Measurements from ENCODE around the gene MED27.

MED27 gene

DNA sequence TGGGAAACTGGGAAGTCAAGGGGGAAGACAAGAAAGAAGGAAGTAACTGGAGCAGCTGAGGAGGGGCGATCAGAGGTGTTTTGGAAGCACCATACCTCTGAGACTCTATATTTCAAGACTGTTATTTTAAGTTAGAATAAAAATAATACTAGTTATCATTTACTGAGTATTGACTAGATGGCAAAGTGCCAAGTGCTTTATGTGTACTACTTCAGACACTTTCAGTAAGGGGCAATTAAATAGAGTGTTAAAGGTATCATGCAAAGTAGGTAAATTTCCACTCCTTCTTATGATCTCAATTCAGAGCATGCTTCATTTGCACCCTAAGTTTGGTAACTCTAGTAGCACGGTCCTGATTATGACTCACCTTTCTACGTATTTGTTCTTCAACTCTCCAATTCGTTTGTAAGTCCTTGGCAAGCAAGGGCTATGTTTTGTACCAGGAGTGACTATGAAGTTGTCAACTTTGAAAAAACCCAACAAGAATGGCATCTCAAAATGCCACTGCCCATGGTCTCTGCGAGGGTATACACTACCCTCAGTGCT, 187.4 kb downstream of the MED27 start:
- H3K27me3 ChIP-seq (ENCODE audit: control insufficient read depth in 1 of 2, insufficient read depth in 2 of 2, low read length in 2 of 2): no peaks in the 10 kb centered on the region
- H3K36me3 ChIP-seq (ENCODE audit: insufficient read depth, low read length): no peaks in the 10 kb centered on the region
- H3K27ac ChIP-seq (ENCODE audit: low read depth, low read length): no peak overlapping the region
- H3K4me3 ChIP-seq (ENCODE audit: low read depth in 1 of 2, low read length in 2 of 2): no peak overlapping the region
- no peaks in the 10 kb centered on the region for H3K4me1 ChIP-seq (ENCODE audit: insufficient read depth, low read length)
- no peaks in the 10 kb centered on the region for H3K9me3 ChIP-seq (ENCODE audit: low read length)
- H3K9ac ChIP-seq (ENCODE audit: low read length): no peak overlapping the region

DNA sequence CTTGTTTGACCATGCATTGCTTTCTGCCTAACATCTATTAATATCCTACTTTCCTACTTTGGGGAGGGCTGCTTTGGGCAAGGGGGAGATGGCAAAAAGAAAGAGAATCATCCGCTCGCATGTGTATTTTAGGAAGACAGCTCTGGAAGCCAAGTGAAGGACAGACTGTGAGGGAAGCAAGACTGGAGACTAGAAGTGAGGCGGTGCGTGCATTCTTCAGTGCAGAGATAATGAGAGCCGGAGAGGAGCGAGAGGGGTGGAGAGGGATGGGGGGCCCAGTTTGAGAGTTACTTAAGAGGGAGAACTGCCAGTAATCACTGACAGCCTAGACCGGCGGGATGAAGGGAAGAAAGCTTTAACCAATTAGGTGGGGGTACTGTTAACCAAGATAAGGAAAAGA, 188.1 kb downstream of the MED27 start:
- Histone ChIP-seq H3K27me3 (ENCODE audit: control insufficient read depth in 1 of 2, insufficient read depth in 2 of 2, low read length in 2 of 2) (no peaks in the 10 kb centered on the region), H3K9ac (ENCODE audit: low read length) (no peak overlapping the region), H3K4me1 (ENCODE audit: insufficient read depth, low read length) (no peaks in the 10 kb centered on the region), H3K27ac (ENCODE audit: low read depth, low read length) (no peak overlapping the region), H3K4me3 (ENCODE audit: low read depth in 1 of 2, low read length in 2 of 2) (no peak overlapping the region), H3K9me3 (ENCODE audit: low read length) (no peaks in the 10 kb centered on the region), H3K36me3 (ENCODE audit: insufficient read depth, low read length) (no peaks in the 10 kb centered on the region)

DNA sequence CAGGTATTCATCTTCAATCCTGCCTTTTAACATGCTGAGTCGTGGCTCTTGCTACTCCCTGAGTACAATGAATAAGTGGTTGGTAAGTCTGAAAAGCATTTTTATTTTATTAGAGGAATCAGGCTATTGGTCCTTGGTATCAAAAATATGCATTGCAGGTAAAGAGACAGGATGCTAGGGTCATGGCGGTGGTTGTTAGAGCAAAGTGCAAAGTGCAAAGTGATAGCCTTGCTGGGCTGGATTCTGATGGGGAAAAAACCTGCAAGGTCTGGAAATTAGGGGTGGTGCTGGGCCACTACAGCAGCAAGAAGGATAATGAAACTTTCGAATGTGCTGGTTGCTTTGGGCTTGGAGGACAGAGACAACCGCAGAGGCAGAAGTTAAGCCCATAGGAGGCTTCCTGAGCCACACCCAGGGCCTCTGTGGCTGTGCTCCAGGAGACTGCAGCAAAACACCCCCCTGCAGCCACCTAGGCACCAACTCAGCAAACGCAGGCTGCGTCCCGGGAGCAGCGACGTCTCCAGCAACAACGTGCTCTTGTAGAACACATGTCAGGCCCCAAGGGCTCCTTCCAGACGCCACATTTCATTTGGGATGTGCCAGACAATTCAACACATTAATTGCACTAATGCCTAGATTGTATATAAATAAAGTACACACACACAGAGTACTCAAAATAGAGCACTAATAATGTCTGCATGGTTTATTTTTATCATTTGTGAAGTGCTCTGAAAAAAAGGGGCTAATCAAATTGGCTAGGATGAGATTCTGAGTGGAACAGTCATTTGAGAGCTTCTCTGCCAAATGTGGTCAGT, 190.0 kb downstream of the MED27 start:
- no peaks in the 10 kb centered on the region for H3K9me3 ChIP-seq (ENCODE audit: low read length)
- H3K27ac ChIP-seq (ENCODE audit: low read depth, low read length): no peak overlapping the region
- no peaks in the 10 kb centered on the region for H3K4me1 ChIP-seq (ENCODE audit: insufficient read depth, low read length)
- no peaks in the 10 kb centered on the region for H3K27me3 ChIP-seq (ENCODE audit: control insufficient read depth in 1 of 2, insufficient read depth in 2 of 2, low read length in 2 of 2)
- no peak overlapping the region for H3K4me3 ChIP-seq (ENCODE audit: low read depth in 1 of 2, low read length in 2 of 2)
- no peak overlapping the region for H3K9ac ChIP-seq (ENCODE audit: low read length)
- no peaks in the 10 kb centered on the region for H3K36me3 ChIP-seq (ENCODE audit: insufficient read depth, low read length)

DNA sequence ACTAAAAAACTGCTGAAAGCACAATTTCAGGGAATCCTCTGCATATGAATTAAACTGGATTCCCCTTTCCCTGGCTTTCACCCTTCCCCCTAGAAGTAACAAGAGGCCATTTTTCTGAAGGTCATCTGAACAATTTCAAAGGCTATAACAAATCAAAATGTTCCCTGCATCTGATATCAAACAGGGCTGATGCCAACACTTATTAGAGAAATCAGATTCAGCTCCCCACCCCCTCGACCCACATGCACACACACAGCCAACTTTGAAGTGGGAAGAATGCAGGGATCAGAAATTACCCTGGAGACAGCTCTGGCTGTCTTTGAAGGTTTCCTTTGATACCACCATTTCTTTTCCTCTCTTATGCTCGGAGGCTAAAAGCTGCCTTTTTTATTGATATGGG, 190.7 kb downstream of the MED27 start:
- no peak overlapping the region for H3K9ac ChIP-seq (ENCODE audit: low read length)
- no peaks in the 10 kb centered on the region for H3K27me3 ChIP-seq (ENCODE audit: control insufficient read depth in 1 of 2, insufficient read depth in 2 of 2, low read length in 2 of 2)
- H3K36me3 ChIP-seq (ENCODE audit: insufficient read depth, low read length): no peaks in the 10 kb centered on the region
- H3K9me3 ChIP-seq (ENCODE audit: low read length): no peaks in the 10 kb centered on the region
- no peaks in the 10 kb centered on the region for H3K4me1 ChIP-seq (ENCODE audit: insufficient read depth, low read length)
- H3K4me3 ChIP-seq (ENCODE audit: low read depth in 1 of 2, low read length in 2 of 2): no peak overlapping the region
- H3K27ac ChIP-seq (ENCODE audit: low read depth, low read length): no peak overlapping the region

DNA sequence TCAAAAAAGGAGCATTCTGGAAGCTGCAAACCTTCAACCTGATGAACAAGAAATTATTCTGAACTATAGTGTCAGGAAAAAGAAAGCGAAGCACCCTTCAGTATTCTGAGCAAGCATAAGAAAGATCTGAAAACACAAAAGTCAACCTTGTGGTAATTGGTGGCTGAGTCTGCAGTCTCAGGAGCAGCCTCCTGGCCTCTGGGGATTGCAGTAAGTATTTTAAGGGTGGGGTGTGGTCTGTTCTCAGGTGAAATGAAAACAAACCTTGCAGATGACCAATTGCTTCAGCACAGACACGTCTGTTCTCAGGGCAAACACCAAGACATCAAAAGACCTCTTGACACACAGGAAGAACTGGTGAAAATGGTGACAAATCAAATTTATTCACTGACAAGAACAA, 192.0 kb downstream of the MED27 start:
- Histone ChIP-seq H3K27me3 (ENCODE audit: control insufficient read depth in 1 of 2, insufficient read depth in 2 of 2, low read length in 2 of 2) (no peaks in the 10 kb centered on the region), H3K9ac (ENCODE audit: low read length) (no peak overlapping the region), H3K27ac (ENCODE audit: low read depth, low read length) (no peak overlapping the region), H3K4me3 (ENCODE audit: low read depth in 1 of 2, low read length in 2 of 2) (no peak overlapping the region), H3K9me3 (ENCODE audit: low read length) (no peaks in the 10 kb centered on the region), H3K4me1 (ENCODE audit: insufficient read depth, low read length) (no peaks in the 10 kb centered on the region), H3K36me3 (ENCODE audit: insufficient read depth, low read length) (no peaks in the 10 kb centered on the region)

DNA sequence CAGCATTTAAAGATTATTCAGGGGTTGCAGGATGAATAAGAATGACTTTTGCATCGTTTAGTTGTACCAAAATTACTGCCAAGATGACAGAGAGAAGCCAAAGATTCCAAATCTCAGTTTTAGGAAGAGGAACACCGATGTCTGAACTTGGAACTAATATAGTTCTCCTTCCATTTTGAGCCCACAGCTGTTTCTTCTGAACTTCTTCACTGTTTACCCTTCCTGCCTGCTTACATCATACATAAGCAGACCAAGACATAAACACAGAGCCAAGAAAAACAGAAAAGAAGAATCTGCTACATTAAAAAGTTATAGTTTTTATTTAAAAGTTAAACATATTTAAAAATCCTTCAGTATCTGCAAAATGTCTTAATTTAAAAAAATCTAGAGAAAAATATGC, 192.8 kb downstream of the MED27 start:
- H3K27ac ChIP-seq (ENCODE audit: low read depth, low read length): no peak overlapping the region

DNA sequence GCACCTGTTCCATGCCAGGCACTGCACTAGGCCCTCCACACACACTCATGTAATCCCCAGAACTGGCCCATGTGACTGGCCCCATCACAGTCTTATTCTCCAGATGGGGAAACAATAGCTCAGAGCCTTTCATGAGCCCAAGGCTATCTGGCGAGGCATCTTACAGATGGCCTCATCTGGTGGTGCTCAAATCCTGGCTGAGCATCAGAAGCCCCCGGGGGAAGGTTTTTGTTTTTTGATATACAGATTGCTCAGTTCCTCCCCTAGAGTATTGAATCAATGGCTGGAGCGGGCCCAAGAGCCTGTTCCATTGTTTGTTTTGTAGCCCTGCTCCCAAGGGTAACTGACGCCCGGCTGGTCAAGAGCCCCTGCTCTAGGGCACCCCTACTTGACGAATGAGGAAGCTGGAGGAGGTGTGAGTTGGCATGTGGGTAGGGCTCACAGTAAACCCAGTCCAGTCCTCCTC, 194.5 kb downstream of the MED27 start:
- no peaks in the 10 kb centered on the region for H3K36me3 ChIP-seq (ENCODE audit: insufficient read depth, low read length)
- no peaks in the 10 kb centered on the region for H3K27me3 ChIP-seq (ENCODE audit: control insufficient read depth in 1 of 2, insufficient read depth in 2 of 2, low read length in 2 of 2)
- no peak overlapping the region for H3K27ac ChIP-seq (ENCODE audit: low read depth, low read length)
- H3K4me3 ChIP-seq (ENCODE audit: low read depth in 1 of 2, low read length in 2 of 2): no peak overlapping the region
- no peak overlapping the region for H3K9ac ChIP-seq (ENCODE audit: low read length)
- no peaks in the 10 kb centered on the region for H3K4me1 ChIP-seq (ENCODE audit: insufficient read depth, low read length)
- no peaks in the 10 kb centered on the region for H3K9me3 ChIP-seq (ENCODE audit: low read length)

More for the DNA sequence above, 192.8 kb downstream of the MED27 start:
- Histone ChIP-seq H3K27me3 (ENCODE audit: control insufficient read depth in 1 of 2, insufficient read depth in 2 of 2, low read length in 2 of 2) (no peaks in the 10 kb centered on the region), H3K9ac (ENCODE audit: low read length) (no peak overlapping the region), H3K36me3 (ENCODE audit: insufficient read depth, low read length) (no peaks in the 10 kb centered on the region), H3K4me1 (ENCODE audit: insufficient read depth, low read length) (no peaks in the 10 kb centered on the region), H3K9me3 (ENCODE audit: low read length) (no peaks in the 10 kb centered on the region), H3K4me3 (ENCODE audit: low read depth in 1 of 2, low read length in 2 of 2) (no peak overlapping the region)

DNA sequence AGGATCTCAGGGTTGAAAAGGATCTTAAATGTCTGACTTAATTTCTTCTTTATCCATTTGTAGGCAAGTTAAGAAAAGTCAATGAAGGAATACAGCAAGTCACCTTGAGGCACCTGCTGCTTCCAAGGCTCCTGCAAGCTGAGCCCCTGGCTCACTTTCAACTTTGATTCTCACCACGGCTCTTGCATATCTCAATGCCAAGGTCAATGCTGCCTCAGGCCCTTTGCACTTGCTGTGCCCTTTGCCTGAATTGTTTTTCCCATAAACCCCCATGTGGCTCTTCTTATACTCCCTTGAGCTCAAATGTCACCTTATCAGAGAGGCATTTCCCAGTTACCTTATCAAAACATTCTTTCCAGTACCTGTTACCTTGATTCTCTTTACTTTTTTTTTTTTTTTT, 195.4 kb downstream of the MED27 start:
- Histone ChIP-seq H3K4me3 (ENCODE audit: low read depth in 1 of 2, low read length in 2 of 2) (no peak overlapping the region), H3K27me3 (ENCODE audit: control insufficient read depth in 1 of 2, insufficient read depth in 2 of 2, low read length in 2 of 2) (no peaks in the 10 kb centered on the region), H3K36me3 (ENCODE audit: insufficient read depth, low read length) (no peaks in the 10 kb centered on the region), H3K4me1 (ENCODE audit: insufficient read depth, low read length) (no peaks in the 10 kb centered on the region), H3K27ac (ENCODE audit: low read depth, low read length) (no peak overlapping the region), H3K9me3 (ENCODE audit: low read length) (no peaks in the 10 kb centered on the region), H3K9ac (ENCODE audit: low read length) (no peak overlapping the region)

DNA sequence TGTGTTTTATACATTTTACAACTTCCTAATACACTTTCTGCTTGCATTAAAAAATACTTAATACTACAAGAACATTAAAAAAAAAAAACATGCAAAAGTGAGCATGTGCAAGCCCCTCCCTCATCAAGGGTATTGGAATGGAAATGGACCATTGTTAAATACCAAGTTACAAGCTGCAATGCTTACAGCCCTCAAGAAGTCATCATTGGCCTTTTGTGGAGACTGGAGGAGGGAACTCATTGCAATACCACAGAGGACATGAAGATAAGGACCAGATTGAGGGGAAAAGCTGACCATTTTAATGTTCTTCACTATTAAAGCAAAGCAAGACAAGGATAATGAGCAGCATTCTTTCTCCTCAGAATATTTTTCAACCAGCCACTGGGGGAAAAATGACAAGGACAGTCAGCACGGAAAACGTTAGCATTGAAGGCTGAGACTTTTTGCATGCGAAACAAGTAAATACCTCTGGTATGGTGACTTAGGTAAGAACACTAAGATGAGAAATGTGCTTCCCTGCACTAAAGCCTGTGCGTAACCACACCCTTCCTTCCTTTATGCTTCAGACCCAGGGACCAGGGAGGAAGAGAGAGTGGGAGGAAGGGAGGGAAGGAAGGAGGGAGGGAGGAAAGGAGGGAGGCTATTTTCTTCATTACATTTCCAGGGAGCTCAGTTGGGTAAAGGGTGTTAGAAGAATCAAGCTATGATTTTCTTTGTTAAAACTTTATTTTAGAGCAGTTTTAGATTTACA, 198.7 kb downstream of the MED27 start:
- Histone ChIP-seq H3K4me3 (ENCODE audit: low read depth in 1 of 2, low read length in 2 of 2) (no peak overlapping the region), H3K9me3 (ENCODE audit: low read length) (no peaks in the 10 kb centered on the region), H3K9ac (ENCODE audit: low read length) (no peak overlapping the region), H3K27ac (ENCODE audit: low read depth, low read length) (no peak overlapping the region), H3K27me3 (ENCODE audit: control insufficient read depth in 1 of 2, insufficient read depth in 2 of 2, low read length in 2 of 2) (no peaks in the 10 kb centered on the region), H3K36me3 (ENCODE audit: insufficient read depth, low read length) (no peaks in the 10 kb centered on the region), H3K4me1 (ENCODE audit: insufficient read depth, low read length) (no peaks in the 10 kb centered on the region)

DNA sequence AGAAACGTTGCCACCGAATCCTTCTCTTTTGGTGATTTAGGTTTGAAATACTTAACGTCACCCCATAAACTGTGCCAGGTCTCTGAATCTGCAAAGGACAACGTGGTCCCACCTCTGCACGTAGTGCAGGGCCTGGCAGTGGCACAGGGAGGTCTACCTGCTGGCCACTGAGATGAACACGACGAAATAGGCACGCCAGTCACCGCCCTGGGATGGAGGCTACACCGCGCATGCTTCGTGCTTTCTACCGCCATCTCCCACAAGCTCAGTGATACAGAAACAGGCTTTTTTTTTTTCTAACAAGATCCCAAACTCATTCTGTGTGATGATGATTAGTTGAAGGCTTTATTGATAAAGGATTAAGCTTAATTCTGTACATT, 199.8 kb downstream of the MED27 start:
- Histone ChIP-seq H3K27ac (ENCODE audit: low read depth, low read length) (no peak overlapping the region), H3K4me1 (ENCODE audit: insufficient read depth, low read length) (no peaks in the 10 kb centered on the region), H3K36me3 (ENCODE audit: insufficient read depth, low read length) (no peaks in the 10 kb centered on the region), H3K27me3 (ENCODE audit: control insufficient read depth in 1 of 2, insufficient read depth in 2 of 2, low read length in 2 of 2) (no peaks in the 10 kb centered on the region), H3K9me3 (ENCODE audit: low read length) (no peaks in the 10 kb centered on the region), H3K9ac (ENCODE audit: low read length) (no peak overlapping the region), H3K4me3 (ENCODE audit: low read depth in 1 of 2, low read length in 2 of 2) (no peak overlapping the region)

DNA sequence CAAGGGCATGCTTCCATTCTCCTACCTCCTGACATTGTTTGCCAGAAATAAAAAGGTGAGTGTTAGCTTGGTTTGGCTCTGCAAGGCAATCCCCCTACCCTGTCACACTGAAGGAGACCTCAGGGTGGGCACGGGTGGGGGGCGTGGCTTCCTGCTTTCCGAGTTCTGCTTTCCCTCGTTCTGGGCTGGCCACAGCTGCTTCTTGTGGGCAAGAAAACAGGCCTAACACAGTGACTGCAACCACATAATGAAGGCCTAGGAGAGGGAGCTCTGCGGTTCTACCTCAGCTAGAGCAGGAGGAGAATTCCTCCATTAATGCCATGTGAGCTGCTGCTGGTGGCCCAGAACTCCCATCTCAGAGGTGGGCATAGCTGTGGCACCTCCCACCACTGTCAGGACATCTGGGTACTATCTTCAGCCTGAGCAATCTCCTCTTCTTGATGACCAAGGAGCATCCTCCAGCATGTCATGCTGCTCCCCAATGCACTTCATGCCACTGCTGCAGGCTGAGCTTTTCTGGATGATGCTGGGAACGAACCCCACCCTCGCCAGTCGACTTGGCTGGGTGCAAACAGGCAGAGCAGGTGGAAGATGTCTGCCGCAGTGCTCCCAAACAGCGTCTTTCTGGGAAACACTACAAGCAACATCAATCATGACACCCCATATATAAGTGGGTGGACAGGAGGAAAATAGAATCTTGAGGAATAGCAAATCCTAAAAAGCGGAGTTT, 200.3 kb downstream of the MED27 start:
- H3K27ac ChIP-seq (ENCODE audit: low read depth, low read length): no peak overlapping the region
- no peaks in the 10 kb centered on the region for H3K4me1 ChIP-seq (ENCODE audit: insufficient read depth, low read length)
- H3K27me3 ChIP-seq (ENCODE audit: control insufficient read depth in 1 of 2, insufficient read depth in 2 of 2, low read length in 2 of 2): no peaks in the 10 kb centered on the region
- H3K9me3 ChIP-seq (ENCODE audit: low read length): no peaks in the 10 kb centered on the region
- H3K9ac ChIP-seq (ENCODE audit: low read length): no peak overlapping the region
- no peak overlapping the region for H3K4me3 ChIP-seq (ENCODE audit: low read depth in 1 of 2, low read length in 2 of 2)
- H3K36me3 ChIP-seq (ENCODE audit: insufficient read depth, low read length): no peaks in the 10 kb centered on the region

Measured in muscle layer of colon (tissue), 2 donors.